SKM-1 (cell line): ENCODE data around the gene ACOT9.
"Not testable (repeated sequence)": the region's sequence is repeated elsewhere in the genome, so short reads cannot be mapped to it uniquely, and the experiment has no call there.

Source experiments
- DNase-seq: peaks from one replicate; lab custom pipeline; 2025; ENCODE audit not compliant: unreplicated experiment; lab: John Stamatoyannopoulos, UW

ACOT9 gene

DNA sequence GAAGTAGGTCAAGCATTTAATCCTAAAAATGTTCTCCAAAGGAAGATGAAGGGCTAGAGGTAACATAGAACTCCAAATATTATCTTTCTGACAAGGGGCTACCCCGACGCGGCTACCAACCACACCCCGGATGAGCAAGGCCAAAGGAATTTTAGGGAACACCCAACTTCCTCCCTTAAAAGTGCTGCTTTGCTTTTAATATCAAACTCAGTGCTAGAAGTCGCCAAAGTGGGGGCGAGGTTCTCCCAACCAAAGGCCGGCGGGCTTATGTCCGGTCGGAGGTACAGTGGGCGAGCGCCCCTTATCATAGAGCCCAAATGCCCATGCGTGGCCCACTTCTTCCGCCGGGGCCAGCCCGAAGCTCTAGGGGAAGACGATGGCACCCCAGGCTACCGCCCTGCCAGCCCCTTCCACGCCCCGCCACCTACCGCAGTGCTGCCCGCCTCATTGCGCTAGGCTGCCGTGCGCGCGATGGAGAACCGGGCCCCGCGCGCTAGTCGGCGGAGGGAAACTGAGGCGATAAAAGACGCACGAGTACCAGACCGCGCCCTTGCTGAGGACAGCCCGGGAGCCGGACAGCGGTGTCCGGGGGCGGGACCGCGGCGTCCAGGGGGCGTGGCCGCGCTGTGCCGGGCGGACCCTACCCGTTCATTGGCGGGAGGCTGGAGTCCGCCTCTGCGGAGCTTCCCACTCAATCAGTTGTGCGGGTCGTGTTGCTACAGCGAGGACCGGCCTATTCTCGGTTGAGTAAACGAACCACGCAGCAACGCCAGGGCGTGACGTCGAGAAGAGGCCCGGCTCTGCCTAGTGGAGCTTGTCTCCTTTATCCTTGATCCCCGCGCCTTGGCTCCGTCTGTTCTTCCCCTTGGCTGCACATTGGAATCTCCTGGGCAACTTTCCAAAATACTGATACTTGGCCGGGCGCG lies at the start of gene ACOT9:
ACOT9 (minus strand) TSS at position 580 of the 926 bp plus-strand sequence; CDS start at position 448, 132 bp downstream.
- DNase-seq = peak; percentile 60

DNA sequence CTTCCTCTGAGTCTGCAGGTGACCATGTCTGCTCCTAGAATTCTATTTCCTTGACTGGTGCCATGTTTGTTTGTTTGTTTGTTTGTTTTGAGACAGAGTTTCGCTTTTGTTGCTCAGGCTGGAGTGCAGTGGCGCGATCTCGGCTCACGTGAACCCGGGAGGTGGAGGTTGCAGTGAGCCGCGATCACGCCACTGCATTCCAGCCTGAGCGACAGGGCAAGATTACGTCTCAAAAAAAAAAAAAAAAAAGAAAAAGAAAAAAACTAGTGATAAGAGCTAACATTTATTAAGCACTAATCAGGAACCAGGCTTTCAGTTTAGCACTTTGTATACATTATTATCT lies 47.0 kb upstream of the ACOT9 start:
- no peak for DNase-seq

- no peak for DNase-seq
Measured at GRCh38 chrX:23789386-23790154, 46.5 kb upstream of the ACOT9 start.

GRCh38 chrX:23788946-23789345 lies 45.9 kb upstream of the ACOT9 start:
- DNase-seq = no peak

DNA sequence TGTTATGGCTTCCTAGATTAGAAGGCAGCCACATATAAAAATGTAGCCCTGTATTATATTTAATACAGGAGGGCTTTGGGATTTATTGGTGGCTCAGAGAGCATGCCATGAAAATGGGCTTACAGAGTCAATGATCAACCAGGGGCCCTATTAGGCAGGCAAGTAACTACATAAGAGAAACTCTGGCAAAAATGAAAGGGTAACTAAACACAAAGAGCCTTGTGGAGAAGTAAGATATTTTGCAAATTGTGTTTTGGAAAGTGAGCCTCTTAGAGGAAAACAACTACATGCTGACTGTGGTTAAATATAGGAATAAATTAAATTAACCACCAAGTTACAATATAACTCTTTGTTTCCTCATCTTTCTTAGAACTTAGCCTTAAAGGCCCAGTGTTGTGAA lies 45.4 kb upstream of the ACOT9 start:
- no peak for DNase-seq

DNA sequence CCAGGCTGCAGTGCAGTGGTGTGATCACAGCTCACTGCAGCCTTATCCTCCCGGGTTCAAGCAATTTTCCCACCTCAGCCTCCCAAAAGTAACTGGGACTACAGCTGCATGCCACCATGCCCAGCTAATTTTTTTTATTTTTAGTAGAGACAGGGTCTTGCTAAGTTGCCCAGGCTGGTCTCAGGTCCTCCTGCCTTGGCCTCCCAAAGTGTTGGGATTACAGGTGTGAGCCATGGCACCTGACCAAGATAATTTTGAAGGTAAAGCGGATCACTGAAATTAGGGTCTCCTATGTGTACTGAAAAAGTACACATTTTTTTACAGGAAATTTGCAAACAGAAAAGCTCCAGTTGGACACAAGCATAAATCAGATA lies 44.7 kb upstream of the ACOT9 start:
- DNase-seq = no peak

DNA sequence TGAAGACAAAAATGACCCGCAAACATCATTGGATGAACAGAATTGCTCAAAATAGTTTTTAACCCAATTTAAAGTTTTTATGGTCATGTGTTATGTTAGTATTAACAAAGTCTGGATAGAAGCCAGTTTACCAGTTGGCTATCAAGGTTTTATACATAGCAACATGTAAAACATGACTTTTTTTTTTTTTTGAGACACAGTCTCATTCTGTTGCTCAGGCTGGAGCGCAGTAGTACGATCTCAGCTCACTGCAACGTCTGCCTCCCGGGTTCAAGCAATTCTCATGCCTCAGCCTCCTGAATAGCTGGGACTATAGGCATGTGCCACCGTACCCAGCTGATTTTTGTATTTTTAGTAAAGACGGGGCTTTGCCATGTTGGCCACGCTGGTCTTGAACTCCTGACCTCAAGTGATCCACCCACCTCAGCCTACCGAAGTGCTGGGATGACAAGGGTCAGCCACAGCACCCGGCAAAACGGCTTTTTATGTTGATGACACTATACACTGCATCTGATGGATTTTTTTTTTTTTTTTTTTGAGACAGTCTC lies 43.3 kb upstream of the ACOT9 start:
- DNase-seq = no peak

DNA sequence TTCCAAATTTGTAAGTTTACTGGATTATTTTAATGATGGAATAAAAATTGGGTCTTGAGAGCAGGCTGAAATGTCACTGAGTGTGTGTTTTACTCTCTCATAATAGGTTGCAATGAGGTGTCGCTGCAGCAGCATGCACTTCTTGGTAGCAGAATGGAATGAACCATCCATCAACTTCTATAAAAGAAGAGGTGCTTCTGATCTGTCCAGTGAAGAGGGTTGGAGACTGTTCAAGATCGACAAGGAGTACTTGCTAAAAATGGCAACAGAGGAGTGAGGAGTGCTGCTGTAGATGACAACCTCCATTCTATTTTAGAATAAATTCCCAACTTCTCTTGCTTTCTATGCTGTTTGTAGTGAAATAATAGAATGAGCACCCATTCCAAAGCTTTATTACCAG lies 42.5 kb upstream of the ACOT9 start:
- DNase-seq = no peak

DNA sequence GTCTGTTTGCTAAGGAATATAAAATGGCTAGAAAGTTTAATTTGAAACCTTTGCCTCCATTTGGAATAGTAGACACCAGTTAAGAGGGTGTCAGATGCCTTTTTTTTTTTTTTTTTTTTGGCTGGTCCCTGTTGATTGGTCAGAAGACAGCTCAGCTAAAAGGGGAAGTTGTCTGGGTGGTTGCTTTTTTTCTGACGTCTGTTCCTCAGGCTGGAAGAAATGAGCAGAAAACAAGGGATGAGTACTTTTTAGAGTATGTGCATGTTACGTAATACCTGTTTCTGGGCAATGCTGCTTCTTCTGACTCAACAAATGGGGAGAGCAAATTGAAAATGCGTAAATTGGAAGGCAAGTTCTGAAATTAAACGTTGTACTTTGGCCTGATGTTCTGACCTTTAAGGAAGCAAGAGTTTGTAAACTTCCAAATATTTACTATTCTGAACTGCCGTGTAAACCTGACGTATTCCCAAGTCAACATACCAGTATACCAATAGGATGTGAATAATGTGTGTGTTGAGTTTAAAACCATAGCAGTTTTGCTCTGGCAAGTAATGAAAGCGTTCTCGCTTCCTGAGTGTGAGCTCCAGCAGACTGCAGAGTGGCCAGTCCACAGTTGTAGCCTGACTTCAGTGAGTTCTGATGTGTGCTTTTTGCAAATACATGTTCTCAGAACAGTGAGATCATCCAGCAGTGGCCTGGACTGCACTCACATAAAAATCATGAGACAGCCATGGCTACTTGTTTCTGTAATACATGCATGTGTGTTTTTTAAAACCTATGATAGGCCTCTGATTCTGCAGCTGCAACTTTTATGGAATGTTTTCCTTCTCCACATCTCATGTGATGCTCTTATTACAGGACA lies 41.6 kb upstream of the ACOT9 start:
- peak; percentile 62 for DNase-seq

DNA sequence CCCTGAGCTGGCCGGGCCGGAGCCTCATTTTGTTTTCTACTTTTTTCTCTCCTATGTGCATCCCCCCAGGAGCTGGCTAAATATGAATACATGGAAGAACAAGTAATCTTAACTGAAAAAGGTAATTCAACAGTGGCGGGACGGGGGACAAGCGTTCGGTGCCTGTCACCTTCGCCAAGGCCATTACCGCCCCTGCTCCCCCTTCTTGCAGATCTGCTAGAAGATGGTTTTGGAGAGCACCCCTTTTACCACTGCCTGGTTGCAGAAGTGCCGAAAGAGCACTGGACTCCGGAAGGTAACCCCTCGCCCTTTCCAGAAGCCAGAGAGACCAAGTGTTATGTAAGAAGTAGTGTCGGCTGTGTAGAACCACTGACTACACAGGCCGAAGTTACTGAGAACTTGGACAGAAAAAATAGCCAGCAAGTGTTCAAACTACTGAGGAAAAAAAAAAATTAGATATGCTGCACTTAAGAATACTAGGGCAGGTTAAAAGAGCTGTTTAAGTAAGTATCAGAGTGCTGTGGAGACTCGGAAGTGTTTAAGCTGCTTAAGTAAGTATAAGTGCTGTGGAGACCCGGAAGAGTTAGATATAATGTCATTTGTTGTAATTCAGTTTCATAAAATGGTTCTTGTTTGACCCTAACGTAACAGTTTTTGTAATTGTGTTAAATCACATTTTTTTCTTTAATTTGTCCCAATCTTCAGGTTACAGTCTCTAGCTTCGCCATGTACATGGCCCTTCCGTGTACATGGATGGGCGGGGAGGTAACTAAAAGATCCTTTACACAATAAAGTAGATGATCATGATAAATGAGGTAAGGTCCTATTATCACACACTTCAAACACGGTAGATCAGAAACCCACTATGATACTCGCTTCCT lies 40.8 kb upstream of the ACOT9 start:
- no peak for DNase-seq

- DNase-seq = peak; percentile 80
Measured at GRCh38 chrX:23782863-23783588, 40.0 kb upstream of the ACOT9 start, which contains the start of gene SAT1. Gene SAT1, plus strand, starts transcription at chrX:23783173. Its CDS starts 179 bp downstream, at chrX:23783352.

GRCh38 chrX:23782455-23782854 lies 39.4 kb upstream of the ACOT9 start:
- DNase-seq = no peak

- no peak for DNase-seq
Measured at GRCh38 chrX:23779025-23779424, 35.9 kb upstream of the ACOT9 start.

DNA sequence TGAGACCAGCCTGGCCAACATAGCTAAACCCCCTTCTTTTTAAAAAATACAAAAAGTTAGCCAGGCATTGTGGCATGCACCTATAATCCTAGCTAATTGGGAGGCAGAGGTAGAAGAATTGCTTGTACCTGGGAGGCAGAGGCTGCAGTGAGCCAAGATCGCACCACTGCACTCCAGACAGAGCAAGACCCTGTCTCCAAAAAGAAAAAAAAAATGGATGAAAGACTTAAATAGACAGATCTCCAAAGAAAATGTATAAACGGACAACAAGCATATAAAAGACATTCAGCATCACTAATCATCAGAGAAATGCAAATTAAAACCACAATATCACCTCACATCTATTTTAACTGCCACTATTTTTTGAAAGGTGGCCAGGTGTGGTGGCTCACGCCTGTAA lies 33.3 kb upstream of the ACOT9 start:
- no peak for DNase-seq

DNA sequence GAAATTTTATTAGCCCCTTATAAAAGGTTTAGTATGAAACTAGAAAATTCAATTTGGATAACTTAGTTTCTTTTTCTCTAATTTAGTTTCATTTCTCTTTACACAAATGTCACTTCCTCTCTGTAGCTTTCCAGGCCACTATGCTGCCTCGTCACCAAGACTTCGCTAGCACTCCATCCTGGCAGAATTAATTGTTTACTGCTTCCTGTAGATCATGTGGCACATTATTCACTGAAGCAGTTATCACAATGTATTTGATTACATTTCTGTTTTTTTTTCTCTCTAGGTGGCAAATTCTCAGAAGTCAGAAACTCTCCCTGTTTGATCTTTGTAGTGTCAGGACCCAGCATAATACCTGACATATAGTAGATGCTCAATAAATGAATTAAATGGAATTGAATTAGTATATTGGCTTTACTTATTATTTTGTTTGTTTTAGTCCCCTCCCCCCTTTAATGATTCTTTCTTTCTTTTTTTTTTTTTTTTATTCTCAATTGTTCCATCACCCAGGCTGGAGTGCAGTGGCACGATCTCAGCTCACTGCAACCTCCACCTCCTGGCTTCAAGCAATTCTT lies 30.6 kb upstream of the ACOT9 start:
- DNase-seq = no peak

GRCh38 chrX:23771086-23771485 lies 28.0 kb upstream of the ACOT9 start:
- not testable (repeated sequence) for DNase-seq

DNA sequence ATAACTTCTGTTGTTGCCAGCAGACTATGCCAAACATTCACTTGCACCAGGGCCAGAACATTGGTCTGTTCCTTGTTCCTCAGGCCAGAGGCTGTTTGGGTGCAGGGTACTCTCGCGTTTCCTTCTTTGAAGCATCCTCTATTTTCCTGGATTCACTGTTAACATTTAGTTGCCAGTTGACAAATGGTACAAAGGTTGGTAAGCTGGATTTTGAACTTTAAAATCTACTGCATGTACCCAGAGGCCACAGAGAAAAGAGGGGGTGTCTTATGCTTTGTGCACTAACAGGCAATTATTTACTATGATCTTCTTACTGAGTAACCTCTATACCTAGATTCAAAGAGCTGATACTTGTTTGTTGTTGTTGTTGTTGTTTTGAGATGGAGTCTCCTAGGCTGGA lies 27.1 kb upstream of the ACOT9 start:
- no peak for DNase-seq

GRCh38 chrX:23766650-23767551 lies 23.8 kb upstream of the ACOT9 start:
- no peak for DNase-seq
